GM13977 (cell line): Measurements from ENCODE around the gene SSTR5.
A peak's percentile ranks its signal among the peaks of the same experiment; 100 is the strongest.

Experiments used
- DNase-seq: peaks from one replicate; pipeline ENCODE4 v3.0.0; 2012; ENCODE audit warnings: low spot score
- CTCF ChIP-seq: IDR thresholded peaks from 2 replicates; pipeline ENCODE4 v1.5.1; 2012; ENCODE audit warnings: mild to moderate bottlenecking, control low read depth; ENCODE audit not compliant: insufficient read depth; ENCODE audit errors: extremely low read depth, missing control alignments
- in situ Hi-C: fragments of 300-500 bp; cut with MboI; formaldehyde crosslinking; loops from one replicate; pipeline ENCODE4 v1.12.0; 2022; ENCODE audit warnings: low sequenced_read_pairs, low pct_unique_long_range_greater_than_20kb, mixed read lengths, inconsistent platforms; ENCODE audit not compliant: unreplicated experiment

The SSTR5 gene

GRCh38 chr16:1101573-1102332, 29.2 kb downstream of the SSTR5 start:
- no peak for DNase-seq
- in situ Hi-C loops = no loop called here
- no peak for TF ChIP-seq CTCF

- in situ Hi-C loops = no loop called here
- TF ChIP-seq CTCF = no peak
- DNase-seq = no peak
These were observed 29.8 kb downstream of the SSTR5 start for GRCh38 chr16:1102333-1102700.

GRCh38 chr16:1102921-1103635, 30.5 kb downstream of the SSTR5 start:
- in situ Hi-C loops = no loop called here
- TF ChIP-seq CTCF = peak; percentile 98
- DNase-seq = peak; percentile 95

GRCh38 chr16:1103636-1103980, 31.1 kb downstream of the SSTR5 start:
- in situ Hi-C loops = no loop called here
- TF ChIP-seq CTCF = no peak

GRCh38 chr16:1105888-1106620, 33.5 kb downstream of the SSTR5 start:
- peak; percentile 88 for DNase-seq
- TF ChIP-seq CTCF = peak; percentile 70
- in situ Hi-C loops = no loop called here

More at GRCh38 chr16:1103636-1103980, 31.1 kb downstream of the SSTR5 start:
- no peak for DNase-seq

- in situ Hi-C loops = no loop called here
- no peak for DNase-seq
- no peak for TF ChIP-seq CTCF
These were observed 34.1 kb downstream of the SSTR5 start for GRCh38 chr16:1106659-1107058.
